ENCODE measurements around the gene ZNF148. TPM values are rescaled to one million over a fixed set of nuclear protein-coding genes. Genes with fewer than 3 reads are reported as not detected.

Gene ZNF148
- total RNA-seq, 1 donor from 2014 or later: 45.7 TPM

GRCh38 chr3:125212091-125212508 is 163.0 kb downstream of the ZNF148 start:
- Histone ChIP-seq H3K36me3 (no peaks in the 10 kb centered on the region), H3K4me3 (peak overlapping the region; percentile 70), H3K27me3 (ENCODE audit: low read depth) (peaks cover 33% of the 10 kb centered on the region), H3K4me1 (peaks cover 15% of the 10 kb centered on the region), H3K9me3 (replicated peaks) (no peaks in the 10 kb centered on the region), H3K27ac (replicated peaks) (no peak overlapping the region)
- no peak for TF ChIP-seq CTCF (IDR thresholded peaks at IDR 0.05; ENCODE audit: borderline replicate concordance)
- no peak for DNase-seq
- intact Hi-C loops (cut with micrococcal nuclease): no loop called here

GRCh38 chr3:125211523-125212090 is 163.5 kb downstream of the ZNF148 start:
- peaks cover 33% of the 10 kb centered on the region for H3K27me3 ChIP-seq (ENCODE audit: low read depth)
- no peak for TF ChIP-seq CTCF (IDR thresholded peaks at IDR 0.05; ENCODE audit: borderline replicate concordance)
- H3K4me3 ChIP-seq: peak overlapping the region; percentile 70
- no peak for DNase-seq
- no peak overlapping the region for H3K27ac ChIP-seq (replicated peaks)
- no peaks in the 10 kb centered on the region for H3K9me3 ChIP-seq (replicated peaks)
- peaks cover 15% of the 10 kb centered on the region for H3K4me1 ChIP-seq
- no peaks in the 10 kb centered on the region for H3K36me3 ChIP-seq
- intact Hi-C loops (cut with micrococcal nuclease): no loop called here

GRCh38 chr3:125207949-125208568 is 167.1 kb downstream of the ZNF148 start:
- Histone ChIP-seq H3K36me3 (no peaks in the 10 kb centered on the region), H3K27ac (replicated peaks) (no peak overlapping the region), H3K4me3 (no peak overlapping the region), H3K4me1 (peaks cover 13% of the 10 kb centered on the region), H3K9me3 (replicated peaks) (peaks cover 6% of the 10 kb centered on the region), H3K27me3 (ENCODE audit: low read depth) (peaks cover 20% of the 10 kb centered on the region)
- TF ChIP-seq CTCF (IDR thresholded peaks at IDR 0.05; ENCODE audit: borderline replicate concordance): no peak
- intact Hi-C loops (cut with micrococcal nuclease): no loop called here
- DNase-seq: no peak

- H3K36me3 ChIP-seq: no peaks in the 10 kb centered on the region
- H3K4me3 ChIP-seq: no peak overlapping the region
- intact Hi-C loops (cut with micrococcal nuclease): no loop called here
- peaks cover 15% of the 10 kb centered on the region for H3K27me3 ChIP-seq (ENCODE audit: low read depth)
- DNase-seq: no peak
- no peak for TF ChIP-seq CTCF (IDR thresholded peaks at IDR 0.05; ENCODE audit: borderline replicate concordance)
- peaks cover 7% of the 10 kb centered on the region for H3K4me1 ChIP-seq
- no peak overlapping the region for H3K27ac ChIP-seq (replicated peaks)
- peaks cover 6% of the 10 kb centered on the region for H3K9me3 ChIP-seq (replicated peaks)
These were observed 167.6 kb downstream of the ZNF148 start for GRCh38 chr3:125207507-125207906.

- TF ChIP-seq CTCF (IDR thresholded peaks at IDR 0.05; ENCODE audit: borderline replicate concordance): no peak
- peaks cover 2% of the 10 kb centered on the region for H3K4me1 ChIP-seq
- H3K36me3 ChIP-seq: no peaks in the 10 kb centered on the region
- peaks cover 6% of the 10 kb centered on the region for H3K9me3 ChIP-seq (replicated peaks)
- H3K27ac ChIP-seq (replicated peaks): no peak overlapping the region
- intact Hi-C loops (cut with micrococcal nuclease): no loop called here
- peaks cover 9% of the 10 kb centered on the region for H3K27me3 ChIP-seq (ENCODE audit: low read depth)
- no peak for DNase-seq
- H3K4me3 ChIP-seq: no peak overlapping the region
These were observed 168.2 kb downstream of the ZNF148 start for GRCh38 chr3:125206934-125207333.
